Activated T-cell treated with anti-CD3 and anti-CD28 coated beads for 24 hours (primary cell): ENCODE measurements around the gene KCNJ12.
"Not testable (repeated sequence)": the region's sequence is repeated elsewhere in the genome, so short reads cannot be mapped to it uniquely, and the experiment has no call there.

Source experiments
- DNase-seq: peaks from one replicate; pipeline ENCODE4 v3.0.0-alpha.2; 2020; ENCODE audit warnings: low read depth

KCNJ12 gene

GRCh38 chr17:21408224-21408623 lies 32.1 kb downstream of the KCNJ12 start:
- not testable (repeated sequence) for DNase-seq

DNA sequence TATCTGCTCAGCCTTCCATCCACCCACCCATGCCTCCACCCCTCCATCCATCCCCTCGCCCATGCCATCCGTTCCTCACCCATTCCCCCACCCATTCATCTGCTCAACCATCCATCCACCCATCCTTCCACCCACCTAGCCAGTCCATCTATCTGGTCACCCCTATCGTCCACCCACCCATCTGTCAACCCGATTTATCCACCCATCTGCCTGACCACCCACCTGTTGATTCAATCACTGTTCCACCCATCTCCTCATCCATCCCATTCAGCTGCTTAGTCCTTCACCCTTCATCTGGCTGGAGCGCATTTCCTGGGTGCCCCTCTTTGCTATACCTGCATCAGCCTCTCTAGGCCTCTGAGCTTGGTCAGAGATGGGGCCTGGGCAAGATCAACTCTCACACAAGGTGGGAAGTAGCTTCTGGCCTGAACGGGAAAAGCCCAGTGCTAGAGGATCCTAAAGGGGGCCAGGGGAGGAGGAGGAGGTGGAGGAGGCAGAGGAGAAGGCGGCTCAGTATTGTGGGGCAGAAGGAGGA lies 32.7 kb downstream of the KCNJ12 start:
- not testable (repeated sequence) for DNase-seq

DNA sequence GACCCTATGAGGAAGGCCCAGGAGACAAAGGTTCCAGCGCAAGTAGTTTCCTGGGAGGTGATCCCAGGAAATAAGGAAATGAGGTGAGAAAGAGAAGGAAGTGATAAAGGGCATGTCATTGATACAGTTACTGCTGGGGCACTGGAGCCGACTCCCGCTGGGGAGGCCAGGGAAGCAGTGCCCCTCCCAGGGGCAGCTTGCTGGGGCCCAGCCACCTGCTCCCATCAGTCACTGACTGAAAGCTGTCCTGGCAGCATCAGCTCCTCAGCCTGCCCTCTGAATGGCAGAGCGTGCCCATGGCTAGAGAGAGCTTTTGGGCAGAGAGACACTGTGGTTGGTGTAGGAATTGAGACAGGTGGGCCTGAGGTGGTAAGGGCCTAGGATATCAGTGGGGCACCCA lies 33.2 kb downstream of the KCNJ12 start:
- not testable (repeated sequence) for DNase-seq

DNA sequence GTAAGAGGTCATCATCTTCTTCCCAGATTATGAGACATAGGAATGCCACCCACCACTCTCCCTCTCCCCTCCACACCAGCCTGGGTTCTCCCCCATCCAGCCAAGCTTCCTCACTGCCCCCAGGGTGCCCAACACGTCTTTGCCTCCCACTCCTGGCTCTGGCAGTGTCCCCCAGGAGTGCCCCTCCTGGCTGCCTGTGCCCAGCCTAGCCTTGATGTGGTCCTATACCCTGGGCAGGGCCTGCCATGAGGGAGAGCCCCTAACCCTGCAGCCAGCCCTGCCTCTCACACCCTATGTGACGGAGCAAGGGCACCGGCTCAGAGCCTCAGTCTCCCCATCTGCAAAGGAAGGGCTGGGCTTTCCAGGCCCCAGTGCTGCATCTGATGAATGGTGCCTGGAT lies 33.8 kb downstream of the KCNJ12 start:
- not testable (repeated sequence) for DNase-seq

DNA sequence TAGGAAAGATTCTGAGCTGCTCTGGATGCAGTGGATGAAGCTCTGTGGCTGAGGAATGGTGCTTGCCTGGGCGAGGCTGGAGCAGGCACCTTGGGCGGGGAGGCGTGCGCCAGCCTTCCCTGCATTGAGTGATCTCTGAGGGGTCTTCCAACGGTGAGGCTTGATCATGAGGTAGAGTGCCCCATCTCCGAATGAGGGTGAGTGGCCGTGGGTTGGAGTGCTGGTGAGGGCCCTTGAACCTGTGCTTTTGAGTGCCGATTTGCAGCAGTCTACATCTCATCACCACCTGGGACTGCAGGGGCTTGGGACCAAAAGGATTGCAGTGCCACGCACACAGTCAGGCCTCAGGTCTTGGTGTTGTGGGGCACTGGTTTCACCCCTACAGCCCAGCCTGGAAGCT lies 34.2 kb downstream of the KCNJ12 start:
- not testable (repeated sequence) for DNase-seq

- DNase-seq, result not testable (repeated sequence)
Observed at GRCh38 chr17:21410906-21411678, 34.9 kb downstream of the KCNJ12 start.

GRCh38 chr17:21411679-21412205 lies 35.6 kb downstream of the KCNJ12 start:
- DNase-seq, result not testable (repeated sequence)

- DNase-seq, result not testable (repeated sequence)
Observed at GRCh38 chr17:21412207-21412681, 36.1 kb downstream of the KCNJ12 start.

- not testable (repeated sequence) for DNase-seq
Observed at GRCh38 chr17:21413570-21414279, 37.6 kb downstream of the KCNJ12 start.

- DNase-seq, result not testable (repeated sequence)
Observed at GRCh38 chr17:21414616-21415015, 38.5 kb downstream of the KCNJ12 start.

GRCh38 chr17:21415166-21415990 lies 39.2 kb downstream of the KCNJ12 start:
- DNase-seq, result not testable (repeated sequence)

DNA sequence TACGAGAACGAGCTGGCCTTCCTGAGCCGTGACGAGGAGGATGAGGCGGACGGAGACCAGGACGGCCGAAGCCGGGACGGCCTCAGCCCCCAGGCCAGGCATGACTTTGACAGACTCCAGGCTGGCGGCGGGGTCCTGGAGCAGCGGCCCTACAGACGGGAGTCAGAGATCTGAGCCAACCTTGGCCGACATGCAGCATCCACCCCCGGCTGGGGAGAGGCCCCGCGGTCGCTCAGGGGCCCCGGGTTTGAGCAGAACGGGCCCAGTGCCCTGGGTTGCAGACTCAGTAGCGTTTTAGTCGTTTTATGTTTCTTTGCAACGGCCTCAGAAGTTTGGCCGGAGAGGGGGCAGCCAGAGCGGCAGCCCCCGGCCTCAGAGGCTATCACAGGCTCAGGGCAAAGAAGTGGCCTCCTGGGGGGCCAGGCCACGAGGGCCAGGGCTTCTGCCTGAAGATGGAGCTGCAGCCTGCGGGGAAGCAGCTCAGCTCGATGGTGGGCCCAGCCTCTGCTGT lies 40.4 kb downstream of the KCNJ12 start:
- DNase-seq, result not testable (repeated sequence)

DNA sequence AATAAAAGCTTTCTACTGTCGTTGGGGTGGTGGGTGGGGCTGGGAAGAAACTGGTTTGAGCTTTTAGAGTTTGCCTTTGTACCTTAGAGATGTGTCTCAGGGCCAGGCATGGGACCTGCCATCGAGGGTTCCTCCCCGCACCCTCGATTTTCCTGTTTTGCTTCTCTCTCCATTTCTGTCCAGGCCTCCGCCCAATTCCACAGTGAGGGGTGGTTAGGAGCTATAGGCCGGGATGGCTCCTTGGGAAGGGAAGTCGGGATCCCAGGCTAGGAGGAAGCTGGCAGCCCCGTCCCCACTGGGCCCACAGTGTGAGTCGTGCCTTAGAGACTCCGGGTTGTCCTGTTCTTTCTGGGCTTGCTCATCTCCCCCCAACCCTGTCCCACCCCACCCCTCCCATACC lies 41.2 kb downstream of the KCNJ12 start:
- not testable (repeated sequence) for DNase-seq

- no peak for DNase-seq
Observed at GRCh38 chr17:21417921-21418320, 41.8 kb downstream of the KCNJ12 start.

DNA sequence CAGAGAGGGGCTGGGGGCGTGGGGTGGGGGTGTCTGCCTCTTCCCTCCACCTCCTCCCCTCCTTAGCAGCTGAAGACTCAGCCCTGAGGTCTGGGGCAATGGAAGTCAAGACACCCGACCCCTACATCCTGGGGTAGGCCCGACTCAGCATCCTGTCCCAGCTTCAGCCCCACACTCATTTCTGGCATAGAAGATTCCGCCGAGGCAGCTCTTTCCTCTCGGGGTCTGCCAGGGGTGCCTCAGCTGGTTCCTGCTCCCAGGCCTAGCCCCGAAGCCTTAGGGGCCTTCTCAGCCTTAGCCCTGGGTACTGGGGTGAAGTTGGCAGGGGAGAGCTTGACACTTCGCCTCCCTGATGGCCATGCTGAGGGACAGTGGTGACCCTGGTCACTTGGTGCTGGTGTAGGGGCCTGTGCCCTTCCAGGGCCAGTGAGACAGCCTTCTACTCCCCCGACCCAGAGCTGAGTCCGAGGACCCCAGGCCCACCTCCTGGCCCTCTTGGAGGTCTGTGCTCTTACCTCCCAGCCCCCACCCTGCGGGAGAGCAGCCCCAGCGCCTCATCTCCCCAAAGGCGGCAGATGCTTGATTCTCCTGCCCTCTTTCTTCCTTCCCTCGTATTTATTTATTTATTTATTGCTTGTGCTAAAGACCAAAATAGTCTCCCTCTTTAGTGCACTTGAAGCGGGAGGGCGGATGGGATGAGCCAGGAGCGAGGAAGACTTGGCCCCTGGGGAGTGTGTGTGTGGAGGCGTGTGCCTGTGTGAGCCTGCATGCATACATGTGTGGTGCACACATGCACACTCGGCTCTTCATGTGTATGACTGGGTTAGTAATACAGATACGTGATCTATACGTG lies 42.5 kb downstream of the KCNJ12 start:
- no peak for DNase-seq

DNA sequence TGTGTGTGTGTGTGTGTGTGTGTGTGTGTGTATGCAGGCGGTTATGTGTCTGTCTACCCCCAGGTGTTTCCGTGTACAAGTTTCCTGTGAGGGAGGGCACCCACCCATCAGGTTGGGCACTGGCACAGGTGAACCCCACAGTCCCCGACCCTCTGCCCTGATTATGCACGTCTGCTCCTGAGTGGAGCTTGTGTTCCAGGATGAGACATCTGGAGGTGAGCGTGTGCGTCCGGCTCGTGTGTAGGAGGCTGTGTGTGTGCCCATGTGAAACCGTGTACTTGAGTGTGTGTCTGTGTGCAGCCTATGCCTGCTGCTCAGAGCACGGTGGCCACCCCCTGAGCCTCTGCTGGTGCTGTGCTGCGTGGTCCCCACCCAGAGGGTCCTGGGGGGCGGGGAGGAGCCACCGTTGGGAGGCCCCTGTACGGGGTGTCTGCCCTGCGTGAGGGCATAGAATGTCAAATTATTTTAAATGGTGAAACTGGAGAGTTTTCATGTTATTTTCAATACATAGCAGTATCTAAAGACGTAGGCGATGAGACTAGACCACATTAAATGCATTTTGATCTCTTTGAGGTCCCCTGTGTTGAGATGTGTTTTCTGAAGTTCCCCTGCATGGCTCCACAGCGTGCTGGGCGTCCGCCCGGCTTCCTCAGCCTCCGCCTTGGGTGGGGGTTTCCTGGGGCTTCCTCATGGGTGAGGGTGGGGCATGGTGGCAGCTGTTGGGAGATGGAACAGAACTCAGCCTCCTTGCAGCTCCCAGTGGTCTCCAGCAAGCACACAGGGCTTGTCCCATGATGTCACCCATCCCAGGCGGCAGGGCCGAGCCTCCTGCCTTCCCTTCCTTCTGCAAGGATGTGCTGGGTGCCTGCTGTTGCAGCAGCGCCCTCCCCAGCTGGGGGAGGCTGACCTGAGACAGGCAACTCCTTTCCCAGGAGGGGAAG lies 43.4 kb downstream of the KCNJ12 start:
- DNase-seq, result peak; percentile 20

- not testable (repeated sequence) for DNase-seq
Observed at GRCh38 chr17:21420503-21421090, 44.4 kb downstream of the KCNJ12 start.

- not testable (repeated sequence) for DNase-seq
Observed at GRCh38 chr17:21421421-21422310, 45.5 kb downstream of the KCNJ12 start.
